GM12892 (cell line): ENCODE data around the gene NPC1L1.

ENCODE experiments used
- POLR2A ChIP-seq: IDR thresholded peaks from 2 replicates; pipeline ENCODE4 v1.6.1; 2011; ENCODE audit warnings: low read depth, low read length, control low read depth
- POLR2AphosphoS5 ChIP-seq: IDR thresholded peaks from 2 replicates; pipeline ENCODE4 v1.6.1; 2011; ENCODE audit warnings: low read depth, low read length, control low read depth
- TAF1 ChIP-seq: IDR thresholded peaks from 2 replicates; pipeline ENCODE4 v1.6.1; 2011; ENCODE audit warnings: low read depth, mild to moderate bottlenecking, control low read depth, low read length, borderline replicate concordance

DNA sequence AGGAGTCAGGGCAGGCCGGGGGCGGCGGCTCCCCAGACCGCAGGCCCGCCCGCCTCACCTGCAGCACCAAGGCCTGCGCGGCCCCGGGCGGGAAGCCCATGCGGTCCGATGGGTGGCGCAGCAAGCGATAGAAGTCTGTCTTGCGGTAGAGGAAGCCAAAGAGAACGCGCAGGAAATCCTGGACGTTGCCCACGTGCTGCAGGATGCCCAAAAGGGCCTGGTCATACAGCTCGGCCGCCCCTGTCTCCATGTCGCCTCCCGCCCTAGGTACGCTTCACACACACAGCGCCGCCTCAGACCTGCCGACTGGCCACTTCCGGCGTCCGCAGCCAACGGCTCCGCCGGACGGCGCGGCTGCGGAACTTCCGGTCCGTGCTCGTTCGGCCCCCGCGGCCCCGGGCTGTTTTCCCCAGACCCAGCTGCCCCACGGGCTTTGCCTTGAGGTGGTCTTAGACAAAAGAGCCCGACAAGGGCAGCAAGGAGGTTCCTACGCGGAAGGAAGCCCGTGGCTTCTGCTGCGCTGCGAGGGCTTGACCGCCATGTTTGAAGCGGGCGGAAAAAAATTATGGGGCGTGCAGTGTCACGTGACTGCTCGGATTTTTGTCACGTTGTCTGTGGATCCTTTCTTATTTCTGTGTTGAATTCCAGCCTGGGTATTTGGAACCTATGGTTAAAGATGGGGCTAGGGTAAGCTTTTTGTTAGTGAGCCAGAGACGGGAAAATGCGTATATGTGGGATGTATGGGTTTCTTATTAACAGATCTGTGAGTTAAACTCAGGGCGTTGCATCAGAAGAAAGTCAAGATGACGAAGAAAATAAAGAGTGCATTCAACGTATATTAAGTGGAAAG is 50.6 kb downstream of the NPC1L1 start, which contains the start of gene NUDCD3:
- peak; percentile 83 for TF ChIP-seq POLR2A
- peak; percentile 91 for TF ChIP-seq POLR2AphosphoS5
- TF ChIP-seq TAF1 = peak; percentile 61
